K562 (cell line): Measurements from ENCODE around the gene UFL1. TPM values are rescaled to one million over a fixed set of nuclear protein-coding genes. Genes with fewer than 3 reads are reported as not detected.

Source experiments
- BACH1 ChIP-seq: fragments of 200-800 bp; sonication (Bioruptor generic); IDR thresholded peaks from 2 replicates; pipeline ENCODE4 v1.6.1; 2016; ENCODE audit warnings: missing genetic modification characterization, missing compliant biosample characterization
- BRCA1 ChIP-seq, 2 experiments: fragments of 450-650 bp in 1 of 2; sonication (generic) in 1 of 2; formaldehyde crosslinking in 1 of 2; IDR thresholded peaks; 2 replicates each; pipeline versions ENCODE4 v1.5.0 to v1.6.1; 2017 to 2020; ENCODE audit warnings: mild to moderate bottlenecking in 1 of 2, missing genetic modification reagents in 1 of 2
- CHCHD3 ChIP-seq: fragments of 250-450 bp; sonication (Bioruptor Pico); IDR thresholded peaks from 2 replicates; pipeline ENCODE4 v2.1.2; 2022; ENCODE audit warnings: mild to moderate bottlenecking
- EGR1 ChIP-seq: fragments of 450-650 bp; conservative IDR thresholded peaks from 2 replicates; pipeline ENCODE4 v1.6.1; 2017; ENCODE audit warnings: mild to moderate bottlenecking
- FOXJ3 ChIP-seq: sonication (generic); formaldehyde crosslinking; IDR thresholded peaks from 2 replicates; pipeline ENCODE4 v1.4.0; 2020; ENCODE audit warnings: mild to moderate bottlenecking, missing genetic modification reagents
- HSF4 ChIP-seq: fragments of 250-450 bp; sonication (Bioruptor Pico); IDR thresholded peaks from 2 replicates; pipeline ENCODE4 v2.1.2; 2022; ENCODE audit warnings: mild to moderate bottlenecking, moderate library complexity, borderline replicate concordance
- NFYB ChIP-seq: IDR thresholded peaks from 2 replicates; pipeline ENCODE4 v1.6.1; 2011; ENCODE audit warnings: mild to moderate bottlenecking, moderate library complexity; ENCODE audit not compliant: insufficient read length; ENCODE audit errors: extremely low read depth
- RAD21 ChIP-seq, 2 experiments: fragments of 250-450 bp in 1 of 2; fragments of 450-650 bp in 1 of 2; sonication (Bioruptor Pico) in 1 of 2; formaldehyde crosslinking in 1 of 2; IDR thresholded peaks in 1 of 2; conservative IDR thresholded peaks in 1 of 2; 2 replicates each; pipeline versions ENCODE4 v1.4.0 to v1.8.0; 2020 to 2022; ENCODE audit warnings: mild to moderate bottlenecking in 2 of 2, moderate library complexity in 1 of 2
- RBM14 ChIP-seq: fragments of 200-400 bp; formaldehyde crosslinking; IDR thresholded peaks from 2 replicates; pipeline ENCODE4 v1.6.1; 2018; ENCODE audit warnings: low read depth, mild to moderate bottlenecking, low read length, moderate library complexity, borderline replicate concordance; ENCODE audit not compliant: insufficient read depth
- ZNF134 ChIP-seq: fragments of 250-450 bp; sonication (Bioruptor Pico); conservative IDR thresholded peaks from 2 replicates; pipeline ENCODE4 v1.4.0; 2020
- ZNF311 ChIP-seq: fragments of 250-450 bp; sonication (Bioruptor Pico); IDR thresholded peaks from 2 replicates; pipeline ENCODE4 v1.4.0; 2020; ENCODE audit warnings: mild to moderate bottlenecking, moderate library complexity
- ZNF431 ChIP-seq: sonication (generic); formaldehyde crosslinking; IDR thresholded peaks from 2 replicates; pipeline ENCODE4 v1.8.0; 2022; ENCODE audit warnings: mild to moderate bottlenecking, missing genetic modification reagents
- polyA plus RNA-seq, 8 experiments: library from polyadenylated mRNA; depleted of rRNA in 4 of 8; stranded (reverse) in 5 of 8; unstranded in 3 of 8; fragments of >200 nt; fragmentation: Nextera tagmentation in 2 of 8; fragmentation: Illumina TruSeq in 1 of 8; extraction: Ambion mirVana in 2 of 8; extraction: Trizol in 1 of 8; gene quantifications; 2 replicates each; pipeline versions ENCODE4 v1.2.1 to v1.2.3, GENCODE V29; 2011 to 2014; ENCODE audit warnings: inconsistent platforms in 1 of 8, missing spikeins in 1 of 8
- total RNA-seq, 7 experiments: library from RNA; depleted of rRNA in 6 of 7; stranded (reverse); fragments of >200 nt in 6 of 7; fragmentation: Illumina TruSeq in 2 of 7; extraction: Trizol in 2 of 7; gene quantifications; 2 replicates each; pipeline versions ENCODE4 v1.2.1 to v1.2.3, GENCODE V29; 2011 to 2021; ENCODE audit warnings: low replicate concordance in 1 of 7
- TF ChIP-seq, protein P1 (sequence below): fragments of 450-650 bp; IDR thresholded peaks from 2 replicates; pipeline ENCODE4 v1.6.1; 2017; ENCODE audit warnings: antibody characterized with exemption, mild to moderate bottlenecking
- TF ChIP-seq, protein P2 (sequence below): fragments of 250-450 bp; sonication (Bioruptor Pico); IDR thresholded peaks from 2 replicates; pipeline ENCODE4 v1.5.0; 2021
- TF ChIP-seq, protein P3 (sequence below), 2 experiments: fragments of 250-450 bp in 1 of 2; fragments of 450-650 bp in 1 of 2; sonication (Bioruptor Pico) in 1 of 2; IDR thresholded peaks; 2 replicates each; pipeline versions ENCODE4 v1.6.1 to v1.8.0; 2016 to 2021; ENCODE audit warnings: mild to moderate bottlenecking in 2 of 2, moderate library complexity in 2 of 2, missing compliant biosample characterization in 1 of 2, missing genetic modification characterization in 1 of 2
- TF ChIP-seq, protein P4 (sequence below): sonication (generic); formaldehyde crosslinking; IDR thresholded peaks from 2 replicates; pipeline ENCODE4 v1.8.1; 2023; ENCODE audit warnings: mild to moderate bottlenecking, missing genetic modification reagents, moderate library complexity
- TF ChIP-seq, protein P5 (sequence below): fragments of 250-450 bp; sonication (Bioruptor Pico); IDR thresholded peaks from 2 replicates; pipeline ENCODE4 v1.5.0; 2022; ENCODE audit warnings: mild to moderate bottlenecking

Gene UFL1
- total and polyA plus RNA-seq, 9 of the 15 experiments (the other 6 are each of a cell fraction or from before 2014, with no cell fraction given), result 10.9 to 23.1 (median 18.3) TPM

DNA sequence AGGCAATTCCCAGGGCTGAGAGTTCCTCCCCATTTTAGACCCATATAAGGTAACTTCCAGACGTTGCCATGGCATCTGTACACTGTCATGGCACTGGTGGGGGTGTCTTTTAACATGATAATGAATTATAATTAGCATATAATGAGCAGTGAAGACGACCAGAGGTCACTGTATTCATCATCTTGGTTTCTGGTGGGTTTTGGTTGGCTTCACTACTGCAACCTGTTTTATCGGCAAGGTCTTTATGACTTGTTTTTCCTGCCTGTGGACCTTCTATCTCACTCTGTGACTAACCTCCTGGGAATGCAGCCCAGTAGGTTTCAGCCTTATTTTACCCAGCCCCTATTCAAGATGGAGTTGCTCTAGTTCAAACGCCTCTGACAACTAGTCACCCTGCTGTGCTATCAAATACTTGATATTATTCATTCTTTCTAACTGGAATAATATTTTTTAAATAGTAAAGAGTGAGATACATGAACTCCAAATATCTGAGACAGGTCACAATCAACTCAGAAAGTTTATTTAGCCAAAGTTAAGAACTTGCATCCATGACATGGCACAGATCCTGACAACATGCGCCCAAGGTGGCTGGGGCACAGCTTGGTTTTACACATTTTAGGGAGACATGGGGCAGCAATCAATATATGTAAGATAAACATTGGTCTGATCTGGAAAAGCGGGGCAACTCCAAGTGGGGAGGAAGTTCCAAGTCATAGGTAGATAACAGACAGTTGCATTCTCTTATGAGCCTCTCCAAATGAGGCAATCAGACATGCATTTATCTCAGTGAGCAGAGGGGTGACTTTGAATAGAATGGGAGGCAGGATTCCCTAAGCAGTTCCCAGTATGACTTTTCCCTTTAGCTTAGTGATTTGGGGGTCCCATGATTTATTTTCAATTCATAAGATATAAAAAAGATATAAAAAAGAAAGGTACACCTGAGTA lies 1.2 kb upstream of the UFL1 start (continued):
- TF ChIP-seq, protein P1, sequence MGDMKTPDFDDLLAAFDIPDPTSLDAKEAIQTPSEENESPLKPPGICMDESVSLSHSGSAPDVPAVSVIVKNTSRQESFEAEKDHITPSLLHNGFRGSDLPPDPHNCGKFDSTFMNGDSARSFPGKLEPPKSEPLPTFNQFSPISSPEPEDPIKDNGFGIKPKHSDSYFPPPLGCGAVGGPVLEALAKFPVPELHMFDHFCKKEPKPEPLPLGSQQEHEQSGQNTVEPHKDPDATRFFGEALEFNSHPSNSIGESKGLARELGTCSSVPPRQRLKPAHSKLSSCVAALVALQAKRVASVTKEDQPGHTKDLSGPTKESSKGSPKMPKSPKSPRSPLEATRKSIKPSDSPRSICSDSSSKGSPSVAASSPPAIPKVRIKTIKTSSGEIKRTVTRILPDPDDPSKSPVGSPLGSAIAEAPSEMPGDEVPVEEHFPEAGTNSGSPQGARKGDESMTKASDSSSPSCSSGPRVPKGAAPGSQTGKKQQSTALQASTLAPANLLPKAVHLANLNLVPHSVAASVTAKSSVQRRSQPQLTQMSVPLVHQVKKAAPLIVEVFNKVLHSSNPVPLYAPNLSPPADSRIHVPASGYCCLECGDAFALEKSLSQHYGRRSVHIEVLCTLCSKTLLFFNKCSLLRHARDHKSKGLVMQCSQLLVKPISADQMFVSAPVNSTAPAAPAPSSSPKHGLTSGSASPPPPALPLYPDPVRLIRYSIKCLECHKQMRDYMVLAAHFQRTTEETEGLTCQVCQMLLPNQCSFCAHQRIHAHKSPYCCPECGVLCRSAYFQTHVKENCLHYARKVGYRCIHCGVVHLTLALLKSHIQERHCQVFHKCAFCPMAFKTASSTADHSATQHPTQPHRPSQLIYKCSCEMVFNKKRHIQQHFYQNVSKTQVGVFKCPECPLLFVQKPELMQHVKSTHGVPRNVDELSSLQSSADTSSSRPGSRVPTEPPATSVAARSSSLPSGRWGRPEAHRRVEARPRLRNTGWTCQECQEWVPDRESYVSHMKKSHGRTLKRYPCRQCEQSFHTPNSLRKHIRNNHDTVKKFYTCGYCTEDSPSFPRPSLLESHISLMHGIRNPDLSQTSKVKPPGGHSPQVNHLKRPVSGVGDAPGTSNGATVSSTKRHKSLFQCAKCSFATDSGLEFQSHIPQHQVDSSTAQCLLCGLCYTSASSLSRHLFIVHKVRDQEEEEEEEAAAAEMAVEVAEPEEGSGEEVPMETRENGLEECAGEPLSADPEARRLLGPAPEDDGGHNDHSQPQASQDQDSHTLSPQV, result peak; percentile 97
- TF ChIP-seq, protein P2, sequence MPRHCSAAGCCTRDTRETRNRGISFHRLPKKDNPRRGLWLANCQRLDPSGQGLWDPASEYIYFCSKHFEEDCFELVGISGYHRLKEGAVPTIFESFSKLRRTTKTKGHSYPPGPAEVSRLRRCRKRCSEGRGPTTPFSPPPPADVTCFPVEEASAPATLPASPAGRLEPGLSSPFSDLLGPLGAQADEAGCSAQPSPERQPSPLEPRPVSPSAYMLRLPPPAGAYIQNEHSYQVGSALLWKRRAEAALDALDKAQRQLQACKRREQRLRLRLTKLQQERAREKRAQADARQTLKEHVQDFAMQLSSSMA (CRISPR knock-in tag), result no peak
- TF ChIP-seq EGR1 (no peak), HSF4 (CRISPR knock-in tag) (peak; percentile 46; the same call in 1 of the 2 replicates), RBM14 (no peak), BRCA1 (IDR thresholded peaks at IDR 0.05) (no peak), BRCA1 (CRISPR knock-in tag; IDR thresholded peaks at IDR 0.05) (no peak), RAD21 (CRISPR knock-in tag; conservative IDR thresholded peaks at IDR 0.05 in 1 of 2, IDR thresholded peaks at IDR 0.05 in 1 of 2) (no peak), ZNF311 (CRISPR knock-in tag) (peak; percentile 85), ZNF431 (CRISPR knock-in tag) (no peak), CHCHD3 (CRISPR knock-in tag) (no peak), FOXJ3 (no peak), ZNF134 (CRISPR knock-in tag) (peak; percentile 59; the same call in 1 of the 2 replicates), NFYB (no peak), BACH1 (tag) (peak; percentile 60; the same call in 1 of the 2 replicates)
- TF ChIP-seq, protein P3, sequence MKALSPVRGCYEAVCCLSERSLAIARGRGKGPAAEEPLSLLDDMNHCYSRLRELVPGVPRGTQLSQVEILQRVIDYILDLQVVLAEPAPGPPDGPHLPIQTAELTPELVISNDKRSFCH (CRISPR knock-in tag; IDR thresholded peaks at IDR 0.05), result no peak
- TF ChIP-seq, protein P3 (tag; IDR thresholded peaks at IDR 0.05), result peak; percentile 84
- TF ChIP-seq, protein P4, sequence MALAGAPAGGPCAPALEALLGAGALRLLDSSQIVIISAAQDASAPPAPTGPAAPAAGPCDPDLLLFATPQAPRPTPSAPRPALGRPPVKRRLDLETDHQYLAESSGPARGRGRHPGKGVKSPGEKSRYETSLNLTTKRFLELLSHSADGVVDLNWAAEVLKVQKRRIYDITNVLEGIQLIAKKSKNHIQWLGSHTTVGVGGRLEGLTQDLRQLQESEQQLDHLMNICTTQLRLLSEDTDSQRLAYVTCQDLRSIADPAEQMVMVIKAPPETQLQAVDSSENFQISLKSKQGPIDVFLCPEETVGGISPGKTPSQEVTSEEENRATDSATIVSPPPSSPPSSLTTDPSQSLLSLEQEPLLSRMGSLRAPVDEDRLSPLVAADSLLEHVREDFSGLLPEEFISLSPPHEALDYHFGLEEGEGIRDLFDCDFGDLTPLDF (CRISPR knock-in tag), result no peak
- TF ChIP-seq, protein P5, sequence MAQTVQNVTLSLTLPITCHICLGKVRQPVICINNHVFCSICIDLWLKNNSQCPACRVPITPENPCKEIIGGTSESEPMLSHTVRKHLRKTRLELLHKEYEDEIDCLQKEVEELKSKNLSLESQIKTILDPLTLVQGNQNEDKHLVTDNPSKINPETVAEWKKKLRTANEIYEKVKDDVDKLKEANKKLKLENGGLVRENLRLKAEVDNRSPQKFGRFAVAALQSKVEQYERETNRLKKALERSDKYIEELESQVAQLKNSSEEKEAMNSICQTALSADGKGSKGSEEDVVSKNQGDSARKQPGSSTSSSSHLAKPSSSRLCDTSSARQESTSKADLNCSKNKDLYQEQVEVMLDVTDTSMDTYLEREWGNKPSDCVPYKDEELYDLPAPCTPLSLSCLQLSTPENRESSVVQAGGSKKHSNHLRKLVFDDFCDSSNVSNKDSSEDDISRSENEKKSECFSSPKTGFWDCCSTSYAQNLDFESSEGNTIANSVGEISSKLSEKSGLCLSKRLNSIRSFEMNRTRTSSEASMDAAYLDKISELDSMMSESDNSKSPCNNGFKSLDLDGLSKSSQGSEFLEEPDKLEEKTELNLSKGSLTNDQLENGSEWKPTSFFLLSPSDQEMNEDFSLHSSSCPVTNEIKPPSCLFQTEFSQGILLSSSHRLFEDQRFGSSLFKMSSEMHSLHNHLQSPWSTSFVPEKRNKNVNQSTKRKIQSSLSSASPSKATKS (CRISPR knock-in tag), result no peak
